Stimulated activated CD4-positive, alpha-beta T cell treated with anti-CD3 and anti-CD28 coated beads, Interleukin-15, amount 100 ng/mL, for 1 hour (primary cell): ENCODE measurements around the gene FUCA1.
"Not testable (repeated sequence)": the region's sequence is repeated elsewhere in the genome, so short reads cannot be mapped to it uniquely, and the experiment has no call there.

ENCODE experiments used
- DNase-seq, 2 donors: peaks; one replicate each; pipeline ENCODE4 v3.0.0-alpha.2; 2020; ENCODE audit warnings: low read depth in 1 of 2, low spot score in 1 of 2

Gene FUCA1

GRCh38 chr1:23843644-23844043 lies 24.4 kb downstream of the FUCA1 start:
- DNase-seq = no peak

GRCh38 chr1:23838401-23838866 lies 29.7 kb downstream of the FUCA1 start:
- peak; percentile 48 to 63 for DNase-seq

DNA sequence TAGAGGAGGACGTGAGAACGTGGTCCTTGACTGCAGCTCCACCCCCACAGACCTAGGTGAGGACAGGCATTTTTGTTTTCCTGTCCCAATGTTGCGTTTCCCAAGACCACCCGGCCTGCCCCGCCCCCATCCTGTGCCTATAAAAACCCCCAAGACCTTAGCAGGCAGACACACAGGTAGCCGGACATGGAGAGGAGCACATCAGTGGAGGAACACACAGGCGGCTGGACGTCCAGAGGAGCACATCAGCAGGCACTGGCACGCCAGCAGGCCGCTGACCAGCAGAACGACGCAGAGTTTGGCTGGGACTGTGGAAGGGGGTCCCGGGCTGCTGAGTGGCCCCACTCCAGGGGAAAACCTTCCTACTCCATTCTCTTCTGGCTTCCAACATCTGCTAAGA lies 30.2 kb downstream of the FUCA1 start:
- no peak for DNase-seq

DNA sequence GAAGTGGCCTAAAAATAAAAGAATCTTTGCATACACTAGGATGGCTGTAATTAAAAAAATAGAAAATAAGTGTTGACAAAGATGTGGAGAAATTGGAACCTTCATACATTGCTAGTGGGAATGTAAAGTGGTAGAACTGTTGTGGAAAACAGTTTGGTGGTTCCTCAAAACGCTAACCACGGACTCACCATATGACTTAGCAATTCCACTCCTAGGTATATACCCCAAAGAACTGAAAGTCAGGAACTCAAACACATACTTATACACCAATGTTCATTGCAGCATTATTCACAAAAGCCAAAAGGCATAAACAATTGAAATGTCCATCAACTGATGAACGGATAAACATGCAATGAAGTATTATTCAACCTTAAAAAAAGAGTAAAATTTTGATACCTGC lies 32.1 kb downstream of the FUCA1 start:
- no peak for DNase-seq

- DNase-seq = not testable (repeated sequence)
These were observed 33.9 kb downstream of the FUCA1 start for GRCh38 chr1:23834156-23834555.

DNA sequence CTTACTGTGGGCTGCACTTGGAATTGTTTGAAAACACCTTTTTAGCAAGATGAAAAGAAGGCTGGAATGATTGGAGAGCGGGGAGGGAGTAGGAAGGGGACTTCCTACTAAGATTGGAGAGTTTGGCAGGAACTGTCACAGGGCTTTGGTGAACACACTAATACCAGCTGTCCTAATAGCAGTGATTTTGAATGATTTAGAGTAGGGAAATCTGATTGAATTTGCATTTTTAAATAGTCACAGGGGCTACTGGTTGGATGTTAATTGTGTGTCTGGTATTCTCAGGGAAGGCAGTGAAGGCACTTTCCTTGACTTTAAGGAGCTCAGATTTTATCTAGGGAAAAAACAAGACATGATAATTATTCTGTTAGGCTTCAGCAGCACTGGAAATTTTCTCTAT lies 40.4 kb downstream of the FUCA1 start:
- DNase-seq = no peak

- DNase-seq = not testable (repeated sequence)
These were observed 41.5 kb downstream of the FUCA1 start for GRCh38 chr1:23826590-23826989.

DNA sequence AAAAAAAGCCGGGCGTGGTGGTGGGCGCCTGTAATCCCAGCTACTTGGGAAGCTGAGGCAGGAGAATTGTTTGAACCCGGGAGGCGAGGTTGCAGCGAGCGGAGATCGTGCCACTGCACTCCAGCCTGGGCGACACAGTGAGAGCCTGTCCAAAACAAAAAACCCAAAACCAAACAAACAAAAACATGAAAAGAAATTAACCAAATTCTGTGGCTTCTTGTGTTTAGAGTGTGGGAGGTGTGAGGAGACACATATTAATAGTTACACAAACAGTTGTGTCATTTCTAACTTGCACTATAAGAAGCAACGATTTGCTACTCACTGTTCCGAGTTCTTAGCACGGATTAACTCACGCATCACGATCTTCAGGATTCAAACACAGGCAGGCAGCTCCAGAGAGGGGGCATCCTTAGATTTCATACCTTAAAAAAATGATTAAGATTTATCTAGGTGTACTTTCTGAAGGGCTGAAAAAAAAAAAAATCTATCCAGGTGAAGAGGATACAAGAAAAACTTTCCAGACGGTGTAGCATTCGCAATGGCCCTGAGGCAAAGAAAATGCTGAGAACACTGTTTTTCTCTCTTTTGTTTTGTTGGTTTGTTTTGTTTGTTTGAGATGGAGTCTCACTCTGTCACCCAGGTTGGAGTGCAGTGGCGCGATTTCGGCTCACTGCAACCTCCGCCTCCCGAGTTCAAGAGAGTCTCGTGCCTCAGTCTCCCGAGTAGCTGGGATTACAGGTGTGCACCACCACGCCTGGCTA lies 42.1 kb downstream of the FUCA1 start:
- no peak for DNase-seq

DNA sequence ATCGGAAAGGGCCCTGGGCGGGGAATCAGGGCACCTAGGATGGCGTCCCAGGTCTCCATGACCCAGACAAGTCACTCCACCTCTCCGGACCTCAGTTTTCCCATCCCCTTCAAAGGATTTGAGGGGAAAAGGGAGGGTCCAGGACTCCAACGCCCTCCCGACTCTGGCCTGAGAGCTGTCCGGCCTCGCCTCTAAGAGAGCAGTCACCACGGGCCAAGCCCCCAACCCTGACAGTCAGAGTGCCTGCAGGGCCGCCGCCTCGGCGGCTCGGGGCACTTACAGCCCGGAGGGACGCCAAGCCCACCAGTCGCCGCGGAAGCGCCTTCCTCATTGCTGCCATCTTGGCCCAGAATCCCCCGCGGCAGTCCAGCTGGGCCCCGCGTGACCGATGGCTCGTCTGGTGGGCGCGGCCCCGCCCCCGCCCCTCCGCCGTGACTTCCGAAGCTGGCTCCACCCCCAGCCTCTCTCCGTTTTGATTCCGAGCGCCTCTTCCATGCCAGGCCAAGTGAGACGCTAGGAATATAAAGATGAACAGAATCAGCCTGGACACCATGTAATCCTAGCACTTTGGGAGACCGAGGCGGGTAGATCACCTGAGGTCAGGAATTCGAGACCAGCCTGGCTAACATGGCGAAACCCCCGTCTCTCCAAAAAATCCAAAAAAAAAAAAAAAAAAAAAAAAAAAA lies 42.9 kb downstream of the FUCA1 start, which contains the start of gene HMGCL:
Gene HMGCL, minus strand, starts transcription at position 354 of the 686 bp plus-strand sequence. Its CDS starts 14 bp downstream, at position 340.
- peak; percentile 71 to 82 for DNase-seq

DNA sequence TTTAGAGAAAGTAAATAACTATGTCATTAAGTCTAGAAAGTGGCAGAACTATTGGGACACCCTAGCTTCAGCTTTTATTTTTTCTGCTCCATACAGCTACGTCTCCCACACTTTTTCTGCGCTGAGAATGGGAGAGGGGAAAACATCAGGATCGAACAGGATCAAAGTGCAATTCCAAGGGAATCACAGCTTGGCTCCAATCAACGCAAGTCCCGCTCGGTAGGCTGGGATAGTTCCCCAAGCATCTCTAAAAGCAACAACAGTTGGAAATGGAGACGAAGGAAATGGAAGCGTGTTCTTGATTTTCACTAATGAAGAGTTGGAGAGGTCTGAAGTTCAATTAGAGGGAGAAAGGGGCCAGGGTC lies 43.4 kb downstream of the FUCA1 start:
- no peak for DNase-seq

GRCh38 chr1:23823767-23824166 lies 44.3 kb downstream of the FUCA1 start:
- DNase-seq = no peak

- DNase-seq = no peak
These were observed 50.5 kb downstream of the FUCA1 start for GRCh38 chr1:23817633-23818032.

DNA sequence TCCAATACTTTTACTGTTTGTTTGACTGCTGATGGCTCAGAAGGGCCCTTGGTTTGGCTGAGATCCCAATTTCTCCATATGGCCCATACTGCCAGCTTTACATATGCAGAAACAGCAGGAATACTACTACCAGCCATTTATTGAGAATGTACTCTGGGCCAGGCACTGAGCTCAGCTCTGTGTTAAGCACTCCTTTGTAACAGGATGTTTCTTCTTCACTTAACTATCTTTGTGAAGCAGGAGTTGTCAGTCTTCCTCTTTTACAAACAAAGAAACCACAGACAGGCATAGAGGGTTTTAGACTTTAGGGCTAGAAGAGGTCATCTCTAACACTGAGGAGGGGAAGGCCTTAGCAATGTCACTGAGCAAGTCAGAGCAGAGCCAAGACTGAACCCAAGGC lies 51.2 kb downstream of the FUCA1 start:
- DNase-seq = no peak

DNA sequence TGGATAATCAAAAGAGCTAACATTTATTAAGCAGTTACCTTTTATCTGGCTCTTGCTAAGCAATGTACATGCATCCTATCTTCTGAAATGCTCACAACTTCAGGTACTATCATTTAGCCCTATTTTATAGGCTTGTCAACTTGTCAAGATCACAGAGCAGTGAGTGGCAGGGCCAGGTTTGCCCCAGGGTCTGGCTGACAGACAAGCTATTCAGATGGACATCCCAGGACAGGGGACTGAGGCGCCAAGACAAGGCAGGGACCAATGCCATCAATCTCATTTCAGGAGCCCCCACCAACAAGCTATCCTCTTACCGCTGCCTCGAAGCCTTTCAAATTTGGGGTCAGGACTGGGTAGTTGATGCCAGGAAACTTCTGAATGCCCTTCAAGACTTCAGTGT lies 51.7 kb downstream of the FUCA1 start:
- no peak for DNase-seq

- no peak for DNase-seq
These were observed 54.1 kb downstream of the FUCA1 start for GRCh38 chr1:23814016-23814415.

DNA sequence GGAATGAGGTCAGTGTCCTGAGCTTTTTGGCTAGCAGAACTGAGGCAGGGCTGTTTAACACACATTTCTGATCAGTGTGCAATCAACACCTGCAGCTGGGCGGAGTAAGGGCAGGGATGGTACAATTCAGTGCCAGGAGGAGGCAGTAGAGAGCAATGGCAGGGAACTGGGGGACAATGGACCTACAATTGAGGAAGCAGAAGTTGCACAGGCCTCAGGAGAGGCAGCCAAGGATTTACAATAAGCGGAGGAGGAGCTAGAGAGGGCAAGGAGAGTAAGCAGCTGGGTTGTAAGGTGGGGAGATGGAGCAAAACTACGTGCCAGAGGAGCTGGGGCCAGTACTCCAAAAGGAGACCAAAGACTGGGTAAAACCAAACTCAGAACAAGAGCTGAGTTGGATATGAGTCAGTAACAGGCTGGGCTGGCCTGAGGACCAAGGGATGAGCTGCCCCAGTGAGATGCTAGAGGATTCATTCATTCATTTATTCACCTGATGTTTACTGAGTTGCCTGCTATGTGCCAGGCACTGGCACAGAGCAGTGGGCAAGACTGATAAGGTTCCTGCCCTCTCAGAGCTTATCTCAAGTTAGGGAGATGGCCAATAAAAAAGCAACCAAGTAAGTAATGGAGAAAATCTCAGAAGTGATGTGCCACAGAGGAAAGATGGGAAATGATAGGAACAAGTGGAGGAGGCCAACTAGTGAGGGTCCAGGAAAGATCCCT lies 57.1 kb downstream of the FUCA1 start:
- no peak for DNase-seq

- peak; percentile 57 to 68 for DNase-seq
These were observed 58.3 kb downstream of the FUCA1 start for GRCh38 chr1:23809751-23810171.

DNA sequence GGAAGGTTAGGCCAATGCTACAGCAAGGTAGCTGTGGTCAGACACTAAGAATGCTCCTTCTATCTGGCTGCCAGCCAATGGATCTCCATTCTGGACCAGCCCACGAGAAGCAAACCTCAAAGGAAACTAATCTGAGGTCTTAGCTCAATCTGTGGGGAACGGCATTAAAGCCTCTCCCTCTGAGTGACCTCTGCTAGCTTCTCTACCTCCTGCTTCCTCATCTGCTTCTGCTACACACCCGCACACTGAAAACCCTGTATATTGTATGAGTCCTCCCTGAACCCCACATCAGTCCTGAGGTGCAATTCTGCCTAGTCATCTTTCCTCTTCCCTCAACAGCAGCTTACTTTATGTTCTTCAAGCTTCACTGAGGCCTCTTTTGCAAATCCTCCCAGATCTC lies 60.6 kb downstream of the FUCA1 start:
- DNase-seq = no peak

- DNase-seq = no peak
These were observed 61.8 kb downstream of the FUCA1 start for GRCh38 chr1:23806280-23806679.

DNA sequence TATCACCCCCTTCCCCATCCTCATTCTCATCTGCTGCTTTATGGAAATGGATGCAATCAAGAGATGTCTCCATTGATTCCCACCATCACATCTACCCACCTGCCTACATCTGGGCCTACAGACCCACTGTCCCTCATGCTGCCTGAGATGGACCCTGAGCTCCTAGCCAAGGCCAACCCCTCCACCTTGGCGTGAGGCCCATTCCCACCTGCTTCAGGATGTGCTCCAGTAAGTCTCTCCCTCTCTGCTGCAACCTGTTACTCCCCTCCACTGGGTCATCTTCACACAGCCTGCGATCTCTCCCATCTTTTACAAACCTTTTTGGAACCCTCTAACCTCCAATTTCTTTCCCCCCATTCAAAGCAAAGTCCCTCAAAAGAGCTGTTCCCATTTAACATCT lies 63.1 kb downstream of the FUCA1 start:
- no peak for DNase-seq

GRCh38 chr1:23804183-23804835 lies 63.8 kb downstream of the FUCA1 start:
- DNase-seq = no peak
